RWPE1 (cell line): Measurements from ENCODE around the gene RRP15.

Source experiments
- CTCF ChIA-PET: fragments of 350-600 bp; sonication (Branson Sonifier 250); formaldehyde crosslinking; extraction: SDS; loops from one replicate; lab custom pipeline; 2021; lab: Yijun Ruan, JAX
- POLR2A ChIA-PET: fragments of 400-600 bp; formaldehyde crosslinking; extraction: SDS; loops from one replicate; lab custom pipeline; 2020; ENCODE audit warnings: antibody characterized with exemption; ENCODE audit not compliant: low non-redundant PET; lab: Yijun Ruan, JAX
- DNase-seq: peaks from one replicate; pipeline ENCODE4 v3.0.0; 2012; ENCODE audit warnings: low spot score
- H3K27ac ChIP-seq: fragments of 450-650 bp; 2 replicates; pipeline ENCODE4 v1.5.1; 2017
- TF ChIP-seq, protein P1 (sequence below): fragments of 450-650 bp; conservative IDR thresholded peaks from 2 replicates; pipeline ENCODE4 v1.5.1; 2017; ENCODE audit warnings: low read depth, mild to moderate bottlenecking

Gene RRP15

DNA sequence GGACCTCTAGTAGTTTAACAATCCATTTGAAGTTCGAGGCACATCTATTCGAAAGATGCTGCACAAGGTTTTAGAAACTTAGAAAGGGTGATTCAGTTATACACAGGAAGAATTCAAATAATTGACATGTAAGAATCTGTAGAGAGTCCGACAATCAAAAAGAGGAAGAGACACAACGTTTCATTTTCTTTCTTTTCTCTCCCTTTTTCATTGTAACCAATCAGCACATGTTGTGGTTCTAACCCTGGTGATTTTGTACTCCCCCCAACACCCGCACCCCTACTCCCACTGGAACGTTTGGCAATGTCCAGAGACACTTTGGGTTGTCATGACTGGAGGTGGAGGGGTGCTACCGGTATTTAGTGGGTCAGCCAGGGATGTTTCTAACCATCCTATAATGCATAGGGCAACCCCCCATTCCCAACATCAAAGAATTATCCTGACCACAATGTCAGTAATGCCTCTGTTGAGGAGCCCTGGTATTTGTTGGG is 65.0 kb downstream of the RRP15 start:
- DNase-seq, result no peak
- TF ChIP-seq, protein P1, sequence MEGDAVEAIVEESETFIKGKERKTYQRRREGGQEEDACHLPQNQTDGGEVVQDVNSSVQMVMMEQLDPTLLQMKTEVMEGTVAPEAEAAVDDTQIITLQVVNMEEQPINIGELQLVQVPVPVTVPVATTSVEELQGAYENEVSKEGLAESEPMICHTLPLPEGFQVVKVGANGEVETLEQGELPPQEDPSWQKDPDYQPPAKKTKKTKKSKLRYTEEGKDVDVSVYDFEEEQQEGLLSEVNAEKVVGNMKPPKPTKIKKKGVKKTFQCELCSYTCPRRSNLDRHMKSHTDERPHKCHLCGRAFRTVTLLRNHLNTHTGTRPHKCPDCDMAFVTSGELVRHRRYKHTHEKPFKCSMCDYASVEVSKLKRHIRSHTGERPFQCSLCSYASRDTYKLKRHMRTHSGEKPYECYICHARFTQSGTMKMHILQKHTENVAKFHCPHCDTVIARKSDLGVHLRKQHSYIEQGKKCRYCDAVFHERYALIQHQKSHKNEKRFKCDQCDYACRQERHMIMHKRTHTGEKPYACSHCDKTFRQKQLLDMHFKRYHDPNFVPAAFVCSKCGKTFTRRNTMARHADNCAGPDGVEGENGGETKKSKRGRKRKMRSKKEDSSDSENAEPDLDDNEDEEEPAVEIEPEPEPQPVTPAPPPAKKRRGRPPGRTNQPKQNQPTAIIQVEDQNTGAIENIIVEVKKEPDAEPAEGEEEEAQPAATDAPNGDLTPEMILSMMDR, result no peak
- ChIA-PET CTCF (no interaction called here), POLR2A (no interaction called here)
- H3K27ac ChIP-seq, result no peak overlapping the region

GRCh38 chr1:218350801-218351266 is 65.7 kb downstream of the RRP15 start:
- POLR2A ChIA-PET, result no interaction called here
- CTCF ChIA-PET, result no interaction called here
- TF ChIP-seq, protein P1, result no peak
- no peak for DNase-seq
- H3K27ac ChIP-seq, result no peak overlapping the region

GRCh38 chr1:218351391-218352074 is 66.4 kb downstream of the RRP15 start:
- ChIA-PET POLR2A (no interaction called here), CTCF (no interaction called here)
- TF ChIP-seq, protein P1, result no peak
- no peak overlapping the region for H3K27ac ChIP-seq
- DNase-seq, result no peak

DNA sequence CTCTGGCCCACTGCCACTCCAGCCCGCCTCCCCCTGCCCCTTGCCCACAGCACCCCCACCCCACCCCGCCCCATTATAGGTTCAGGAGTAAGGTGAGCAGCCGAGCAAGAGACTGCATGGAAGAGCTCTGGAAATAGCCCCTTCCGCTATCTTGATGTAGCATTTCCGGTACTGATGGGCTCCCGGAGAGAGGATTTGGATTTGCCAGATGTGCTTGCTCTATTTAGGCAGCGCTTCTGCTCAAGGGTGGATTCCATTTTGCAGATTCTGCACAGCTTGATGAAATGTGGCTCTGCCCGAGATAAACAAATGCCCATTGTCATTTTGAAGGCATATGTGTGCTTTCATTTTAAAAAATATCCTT is 67.0 kb downstream of the RRP15 start:
- H3K27ac ChIP-seq, result no peak overlapping the region
- CTCF ChIA-PET, result no interaction called here
- no peak for DNase-seq
- POLR2A ChIA-PET, result no interaction called here
- TF ChIP-seq, protein P1, result no peak

DNA sequence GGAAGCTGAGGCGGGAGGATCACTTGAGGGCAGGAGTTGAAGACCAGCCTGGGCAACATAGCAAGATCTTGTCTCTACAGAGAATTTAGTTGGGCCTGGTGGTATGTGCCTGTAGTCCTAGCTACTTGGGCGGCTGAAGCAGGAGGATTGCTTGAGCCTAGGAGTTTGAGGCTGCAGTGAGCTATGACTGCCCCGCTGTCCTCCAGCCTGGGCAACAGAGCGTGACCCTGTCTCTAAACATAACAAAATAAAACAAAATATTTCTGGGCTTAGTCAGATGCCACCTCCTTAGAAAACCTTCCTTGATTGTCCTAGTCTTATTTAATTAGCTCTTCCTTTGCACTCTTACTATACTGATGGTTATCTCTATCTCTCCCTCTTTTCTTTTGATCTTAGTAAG is 68.6 kb downstream of the RRP15 start:
- POLR2A ChIA-PET, result no interaction called here
- DNase-seq, result no peak
- H3K27ac ChIP-seq, result no peak overlapping the region
- TF ChIP-seq, protein P1, result no peak
- CTCF ChIA-PET, result interaction anchor here (0.5 kb wide), 1 partner anchor 715 kb away, joined by 3 read pairs; no protein-coding TSS in a partner anchor

DNA sequence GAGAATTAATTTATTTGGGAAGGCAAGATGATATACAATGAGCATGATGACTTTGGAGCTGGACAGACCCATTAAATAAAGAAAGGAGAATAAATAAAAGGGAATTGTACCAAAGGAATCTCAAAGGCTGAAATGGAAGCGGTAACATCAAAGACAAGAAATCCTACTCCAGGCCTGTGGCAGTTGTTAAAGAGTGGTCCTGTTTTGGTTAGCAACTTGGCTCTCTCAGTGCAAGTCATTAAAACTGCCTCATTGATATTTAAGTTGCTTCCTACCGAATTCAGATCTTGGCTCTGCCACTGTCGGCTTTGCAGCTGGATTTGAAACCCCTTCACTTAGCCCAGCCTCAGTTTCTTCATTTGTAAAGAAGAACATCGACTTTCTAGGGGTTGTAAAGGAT is 70.2 kb downstream of the RRP15 start:
- TF ChIP-seq, protein P1, result no peak
- CTCF ChIA-PET, result no interaction called here
- no peak overlapping the region for H3K27ac ChIP-seq
- POLR2A ChIA-PET, result no interaction called here
- DNase-seq, result no peak
